WTC11 (cell line): Measurements from ENCODE around the gene EIF3F.

Experiments
- CTCF ChIP-seq: fragments of 200-600 bp; IDR thresholded peaks from 2 replicates; pipeline ENCODE4 v1.8.0; 2022; ENCODE audit warnings: antibody characterized with exemption
- USF1 ChIP-seq: sonication (generic); formaldehyde crosslinking; IDR thresholded peaks from 2 replicates; pipeline ENCODE4 v1.8.0; 2022; ENCODE audit warnings: mild to moderate bottlenecking, missing genetic modification reagents
- ZNF423 ChIP-seq: fragments of 250-450 bp; sonication (Bioruptor Pico); IDR thresholded peaks from 2 replicates; pipeline ENCODE4 v2.1.2; 2022; ENCODE audit warnings: mild to moderate bottlenecking, moderate library complexity

GRCh38 chr11:7964261-7964660, 22.9 kb upstream of the EIF3F start:
- TF ChIP-seq CTCF: no peak
- no peak for TF ChIP-seq ZNF423 (CRISPR knock-in tag)
- no peak for TF ChIP-seq USF1
